Osteocyte (in vitro differentiated cells): ENCODE measurements around the gene MOV10L1. TPM values are rescaled to one million over a fixed set of nuclear protein-coding genes. Genes with fewer than 3 reads are reported as not detected.

Experiments
- DNase-seq: peaks from one replicate; pipeline ENCODE4 v3.0.0; 2021; ENCODE audit warnings: mixed read lengths; ENCODE audit not compliant: unreplicated experiment; ENCODE audit errors: extremely low spot score
- H3K27ac Mint-ChIP-seq: one replicate; pipeline ENCODE4 v1.8.0; 2021; ENCODE audit warnings: mild to moderate bottlenecking, mixed read lengths; ENCODE audit not compliant: unreplicated experiment
- H3K27me3 Mint-ChIP-seq: one replicate; pipeline ENCODE4 v1.8.0; 2021; ENCODE audit warnings: mixed read lengths; ENCODE audit not compliant: unreplicated experiment
- H3K36me3 Mint-ChIP-seq: one replicate; pipeline ENCODE4 v1.8.0; 2021; ENCODE audit warnings: mixed read lengths; ENCODE audit not compliant: unreplicated experiment
- H3K4me1 Mint-ChIP-seq: one replicate; pipeline ENCODE4 v1.8.0; 2021; ENCODE audit warnings: mixed read lengths; ENCODE audit not compliant: unreplicated experiment
- H3K4me3 Mint-ChIP-seq: one replicate; pipeline ENCODE4 v1.8.0; 2021; ENCODE audit warnings: mild to moderate bottlenecking, moderate library complexity, mixed read lengths; ENCODE audit not compliant: unreplicated experiment
- H3K9me3 Mint-ChIP-seq: one replicate; pipeline ENCODE4 v1.8.0; 2021; ENCODE audit warnings: mixed read lengths; ENCODE audit not compliant: unreplicated experiment
- total RNA-seq: library from RNA; stranded (reverse); gene quantifications from 2 replicates; pipeline ENCODE4 v1.2.1, GENCODE V29; 2021
- TF ChIP-seq, protein P1 (sequence below): fragments of 200-600 bp; sonication (generic); IDR thresholded peaks from 2 replicates; pipeline ENCODE4 v1.5.0; 2021; ENCODE audit warnings: antibody characterized with exemption, mild to moderate bottlenecking, moderate library complexity

The MOV10L1 gene
- total RNA-seq, 1 donor from 2014 or later, result 1.4 TPM

DNA sequence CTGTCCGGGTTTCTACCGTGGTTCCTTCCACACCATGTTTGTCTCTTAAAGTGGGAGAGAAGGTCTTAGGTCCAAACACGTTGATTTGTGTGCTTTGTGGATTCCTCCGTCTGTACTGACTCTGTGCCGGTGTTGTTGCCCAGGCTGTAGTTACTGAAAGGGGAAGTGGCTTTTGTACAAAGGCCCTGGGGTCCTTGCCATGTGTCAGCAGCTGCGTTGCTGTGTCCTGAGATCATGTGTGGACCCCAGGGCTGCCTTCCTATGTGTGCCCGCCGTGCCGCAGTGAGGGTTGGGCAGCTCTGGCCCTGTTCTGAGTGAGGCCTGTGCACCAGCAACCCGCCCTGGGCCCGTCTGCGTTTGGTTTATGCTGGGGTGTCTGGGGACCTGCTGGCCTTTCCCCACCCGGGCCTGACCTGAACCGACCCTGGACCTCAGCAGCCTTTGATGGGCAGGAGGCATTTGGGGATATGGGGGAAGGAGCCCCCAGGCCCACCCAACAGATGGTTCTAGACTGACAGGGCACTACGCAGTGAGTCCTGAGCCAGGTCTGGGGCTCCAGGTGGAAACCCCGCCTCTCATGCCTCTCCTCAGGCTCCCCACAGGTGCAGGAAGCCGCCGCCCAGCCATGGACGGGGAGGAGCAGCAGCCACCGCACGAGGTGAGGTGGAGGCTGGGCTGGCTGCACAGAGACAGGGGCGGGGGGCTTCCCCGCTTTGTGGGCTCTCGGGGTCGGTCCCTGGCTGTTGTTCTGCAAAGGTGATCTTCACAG lies 102.8 kb downstream of the MOV10L1 start:
- no peak for DNase-seq
- H3K27ac Mint-ChIP-seq, result no peak overlapping the region
- TF ChIP-seq, protein P1, sequence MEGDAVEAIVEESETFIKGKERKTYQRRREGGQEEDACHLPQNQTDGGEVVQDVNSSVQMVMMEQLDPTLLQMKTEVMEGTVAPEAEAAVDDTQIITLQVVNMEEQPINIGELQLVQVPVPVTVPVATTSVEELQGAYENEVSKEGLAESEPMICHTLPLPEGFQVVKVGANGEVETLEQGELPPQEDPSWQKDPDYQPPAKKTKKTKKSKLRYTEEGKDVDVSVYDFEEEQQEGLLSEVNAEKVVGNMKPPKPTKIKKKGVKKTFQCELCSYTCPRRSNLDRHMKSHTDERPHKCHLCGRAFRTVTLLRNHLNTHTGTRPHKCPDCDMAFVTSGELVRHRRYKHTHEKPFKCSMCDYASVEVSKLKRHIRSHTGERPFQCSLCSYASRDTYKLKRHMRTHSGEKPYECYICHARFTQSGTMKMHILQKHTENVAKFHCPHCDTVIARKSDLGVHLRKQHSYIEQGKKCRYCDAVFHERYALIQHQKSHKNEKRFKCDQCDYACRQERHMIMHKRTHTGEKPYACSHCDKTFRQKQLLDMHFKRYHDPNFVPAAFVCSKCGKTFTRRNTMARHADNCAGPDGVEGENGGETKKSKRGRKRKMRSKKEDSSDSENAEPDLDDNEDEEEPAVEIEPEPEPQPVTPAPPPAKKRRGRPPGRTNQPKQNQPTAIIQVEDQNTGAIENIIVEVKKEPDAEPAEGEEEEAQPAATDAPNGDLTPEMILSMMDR, result no peak
- H3K4me3 Mint-ChIP-seq, result no peak overlapping the region
- no peaks in the 10 kb centered on the region for H3K9me3 Mint-ChIP-seq
- no peaks in the 10 kb centered on the region for H3K36me3 Mint-ChIP-seq
- no peaks in the 10 kb centered on the region for H3K27me3 Mint-ChIP-seq
- peaks cover 16% of the 10 kb centered on the region for H3K4me1 Mint-ChIP-seq

DNA sequence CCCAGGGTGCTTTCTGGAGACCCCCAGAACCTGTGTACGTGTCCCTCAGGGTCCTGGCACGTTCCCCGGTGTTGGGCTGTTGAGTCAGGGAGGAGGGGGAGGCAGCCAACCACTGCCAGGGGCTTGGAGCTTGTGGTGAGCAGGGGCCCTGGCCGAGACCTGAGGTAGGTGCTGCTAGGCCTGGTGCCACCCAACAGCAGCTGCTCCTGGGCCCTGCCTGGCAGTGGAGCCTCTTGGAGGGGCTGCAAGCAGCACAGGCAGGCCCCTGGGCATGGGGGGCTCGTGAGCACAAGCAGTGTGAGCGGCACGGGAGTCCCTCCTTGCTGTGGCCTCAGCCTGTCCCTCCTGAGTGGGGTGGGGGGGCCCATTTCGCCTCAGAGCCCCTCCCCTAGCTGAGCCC lies 103.8 kb downstream of the MOV10L1 start:
- Mint-ChIP-seq H3K4me1 (peaks cover 16% of the 10 kb centered on the region), H3K36me3 (no peaks in the 10 kb centered on the region), H3K9me3 (no peaks in the 10 kb centered on the region), H3K27me3 (no peaks in the 10 kb centered on the region), H3K27ac (no peak overlapping the region), H3K4me3 (no peak overlapping the region)
- TF ChIP-seq, protein P1, result no peak
- DNase-seq, result no peak

DNA sequence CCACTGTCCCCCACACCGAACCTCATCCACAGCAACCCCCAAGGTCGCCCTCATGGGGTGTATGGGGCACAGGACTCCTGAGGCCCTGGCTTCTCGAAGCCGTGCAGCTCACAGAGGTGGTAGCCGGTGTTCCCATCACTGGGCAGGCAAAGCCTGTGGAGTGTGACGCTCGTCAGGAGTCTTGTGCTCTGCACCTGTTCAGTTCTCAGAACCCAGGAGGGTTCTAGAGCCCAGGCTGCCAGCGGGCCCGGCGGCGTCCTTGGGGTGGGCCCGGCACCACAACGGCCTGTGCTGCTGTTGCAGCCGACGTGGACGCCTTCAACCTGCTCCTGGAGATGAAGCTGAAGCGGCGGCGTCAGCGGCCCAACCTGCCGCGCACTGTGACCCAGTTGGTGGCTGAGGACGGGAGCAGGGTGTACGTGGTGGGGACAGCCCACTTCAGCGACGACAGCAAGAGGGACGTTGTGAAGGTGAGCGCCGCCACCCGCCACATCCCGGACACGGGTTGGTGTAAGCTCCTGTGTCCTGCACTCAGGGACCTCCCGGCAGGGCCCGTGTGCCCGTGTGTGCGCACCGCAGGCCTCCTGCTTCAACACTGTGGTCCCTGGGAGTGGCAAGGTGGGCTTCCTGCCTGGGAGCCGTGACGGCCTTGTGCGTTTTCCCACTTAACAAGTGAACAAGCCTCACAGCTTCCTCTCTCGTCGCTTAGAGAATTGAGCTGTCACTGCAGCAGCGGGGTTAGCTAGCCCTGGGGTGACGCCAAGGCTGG lies 104.4 kb downstream of the MOV10L1 start:
- no peaks in the 10 kb centered on the region for H3K27me3 Mint-ChIP-seq
- peaks cover 16% of the 10 kb centered on the region for H3K4me1 Mint-ChIP-seq
- TF ChIP-seq, protein P1, result no peak
- H3K9me3 Mint-ChIP-seq, result no peaks in the 10 kb centered on the region
- no peak overlapping the region for H3K27ac Mint-ChIP-seq
- H3K4me3 Mint-ChIP-seq, result no peak overlapping the region
- DNase-seq, result no peak
- H3K36me3 Mint-ChIP-seq, result no peaks in the 10 kb centered on the region

DNA sequence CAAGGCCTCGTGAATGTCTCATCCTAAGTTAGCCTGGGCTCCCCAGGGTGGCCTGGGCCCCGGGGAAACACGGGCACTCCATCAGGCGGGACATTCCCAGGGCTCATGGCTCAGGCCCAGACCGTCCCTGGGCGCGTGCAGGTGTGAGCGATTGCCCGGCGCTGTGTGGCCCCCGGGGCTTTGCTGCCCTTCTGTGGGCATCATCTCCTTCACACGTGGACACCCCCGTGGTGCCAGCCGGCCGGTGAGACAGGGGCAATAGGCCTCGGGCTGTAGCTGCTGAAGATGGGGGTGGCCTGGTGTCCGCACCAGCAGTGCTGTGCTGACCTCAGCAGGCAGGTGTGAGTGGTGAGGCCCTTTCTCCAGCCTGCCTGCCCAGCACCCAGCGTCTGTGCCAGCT lies 106.5 kb downstream of the MOV10L1 start:
- TF ChIP-seq, protein P1, result no peak
- no peaks in the 10 kb centered on the region for H3K27me3 Mint-ChIP-seq
- H3K27ac Mint-ChIP-seq, result no peak overlapping the region
- no peak for DNase-seq
- H3K9me3 Mint-ChIP-seq, result no peaks in the 10 kb centered on the region
- peaks cover 11% of the 10 kb centered on the region for H3K4me1 Mint-ChIP-seq
- no peaks in the 10 kb centered on the region for H3K36me3 Mint-ChIP-seq
- H3K4me3 Mint-ChIP-seq, result no peak overlapping the region
